ENCODE measurements around the gene CD300LB.

- no peak for TF ChIP-seq CTCF (IDR thresholded peaks at IDR 0.05)
- TF ChIP-seq RAD21 (conservative IDR thresholded peaks at IDR 0.05 in 1 of 2, IDR thresholded peaks at IDR 0.05 in 1 of 2), result no peak
- TF ChIP-seq, protein P1, sequence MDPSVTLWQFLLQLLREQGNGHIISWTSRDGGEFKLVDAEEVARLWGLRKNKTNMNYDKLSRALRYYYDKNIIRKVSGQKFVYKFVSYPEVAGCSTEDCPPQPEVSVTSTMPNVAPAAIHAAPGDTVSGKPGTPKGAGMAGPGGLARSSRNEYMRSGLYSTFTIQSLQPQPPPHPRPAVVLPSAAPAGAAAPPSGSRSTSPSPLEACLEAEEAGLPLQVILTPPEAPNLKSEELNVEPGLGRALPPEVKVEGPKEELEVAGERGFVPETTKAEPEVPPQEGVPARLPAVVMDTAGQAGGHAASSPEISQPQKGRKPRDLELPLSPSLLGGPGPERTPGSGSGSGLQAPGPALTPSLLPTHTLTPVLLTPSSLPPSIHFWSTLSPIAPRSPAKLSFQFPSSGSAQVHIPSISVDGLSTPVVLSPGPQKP (IDR thresholded peaks at IDR 0.05; ENCODE audit: low read depth, low read length), result no peak
- no peak for TF ChIP-seq KDM1A (IDR thresholded peaks at IDR 0.05; ENCODE audit: low read depth)
- TF ChIP-seq POLR2A (IDR thresholded peaks at IDR 0.05; ENCODE audit: low read length), result no peak
- no peak for TF ChIP-seq EP300 (IDR thresholded peaks at IDR 0.05)
- TF ChIP-seq RFX5 (IDR thresholded peaks at IDR 0.05), result no peak
- no peak for TF ChIP-seq ZC3H11A (IDR thresholded peaks at IDR 0.05)
- no peak for TF ChIP-seq MYC (IDR thresholded peaks at IDR 0.05; ENCODE audit: borderline replicate concordance, low read length)
Observed at GRCh38 chr17:74544991-74545842, 13.9 kb upstream of the CD300LB start.

Measured in A549 (cell line).